Measurements from ENCODE around the gene H6PD. TPM values are rescaled to one million over a fixed set of nuclear protein-coding genes. Genes with fewer than 3 reads are reported as not detected.

The H6PD gene
- total and polyA plus RNA-seq, 2 donors (not counting 3 experiments of a cell fraction or from before 2014, with no cell fraction given), result 24.5 to 29.0 TPM

DNA sequence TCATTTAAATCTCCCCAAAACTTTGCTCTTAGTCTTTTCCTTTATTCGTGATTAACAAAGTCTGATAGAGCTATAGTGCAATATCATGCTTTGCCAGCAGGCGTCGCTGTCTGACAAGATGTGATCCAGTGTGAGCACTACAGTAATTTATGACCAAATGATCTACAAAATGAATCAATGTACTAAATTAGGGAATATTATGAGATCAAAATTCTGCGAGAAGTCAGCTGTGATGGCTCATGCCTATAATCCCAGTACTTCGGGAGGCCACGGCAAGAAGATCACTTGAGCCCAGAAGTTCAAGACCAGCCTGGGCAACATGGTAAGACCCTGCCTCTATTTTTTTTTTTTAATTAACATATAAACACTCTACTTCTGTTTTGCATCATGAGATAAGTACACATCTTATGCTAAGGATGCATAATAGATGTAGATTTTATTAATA, 54.5 kb downstream of the H6PD start:
- Histone ChIP-seq H3K27ac (ENCODE audit: insufficient read depth, low read depth, low read length) (no peak overlapping the region), H3K9me3 (replicated peaks; ENCODE audit: control insufficient read depth, insufficient read depth, low read length) (no peaks in the 10 kb centered on the region), H3K4me1 (ENCODE audit: control insufficient read depth, extremely low read depth, insufficient read depth, low read length) (peaks cover 10% of the 10 kb centered on the region), H3K36me3 (ENCODE audit: control insufficient read depth in 2 of 2, extremely low read depth in 1 of 2, insufficient read depth in 2 of 2, low read length in 2 of 2) (no peaks in the 10 kb centered on the region), H3K79me2 (ENCODE audit: control insufficient read depth, insufficient read depth, low read length) (peaks cover 6% of the 10 kb centered on the region), H4K20me1 (replicated peaks; ENCODE audit: control insufficient read depth, extremely low read depth, insufficient read depth, low read length) (no peaks in the 10 kb centered on the region), H3K9ac (replicated peaks; ENCODE audit: extremely low read depth, insufficient read depth, low read length) (no peak overlapping the region), H3K4me3 (replicated peaks in 1 of 3; ENCODE audit: insufficient read depth in 1 of 3, low read depth in 1 of 3, low read length in 3 of 3) (no peak overlapping the region), H3K9me1 (replicated peaks; ENCODE audit: control insufficient read depth, extremely low read depth, insufficient read depth, low read length) (no peaks in the 10 kb centered on the region), H3K4me2 (ENCODE audit: insufficient read depth, low read length) (no peak overlapping the region), H2AFZ (ENCODE audit: low read depth, low read length) (no peak overlapping the region), H3K27me3 (ENCODE audit: control insufficient read depth in 2 of 2, insufficient read depth in 2 of 2, low read length in 2 of 2) (no peaks in the 10 kb centered on the region)
- ChIA-PET CTCF (interaction anchor here (0.6 to 6.2 kb wide), 48 partner anchors 8 to 327 kb away, joined by 3 to 317 read pairs (median 4); partner anchors contain the start of gene TMEM201), POLR2A (interaction anchor here (0.6 kb wide), 1 partner anchor 111 kb away, joined by 3 read pairs; no protein-coding TSS in a partner anchor)
- BruUV-seq (replicated peaks), result no TSS peak
- no peak for TF ChIP-seq EZH2 (IDR thresholded peaks at IDR 0.05; ENCODE audit: borderline replicate concordance, low read depth, low read length, severe bottlenecking)
- no peak for TF ChIP-seq POLR2AphosphoS5 (IDR thresholded peaks at IDR 0.05; ENCODE audit: insufficient read depth, low read depth, low read length)
- TF ChIP-seq JUN (IDR thresholded peaks at IDR 0.05; ENCODE audit: borderline replicate concordance, insufficient read depth, insufficient read length, low read depth), result no peak
- TF ChIP-seq, protein P1, sequence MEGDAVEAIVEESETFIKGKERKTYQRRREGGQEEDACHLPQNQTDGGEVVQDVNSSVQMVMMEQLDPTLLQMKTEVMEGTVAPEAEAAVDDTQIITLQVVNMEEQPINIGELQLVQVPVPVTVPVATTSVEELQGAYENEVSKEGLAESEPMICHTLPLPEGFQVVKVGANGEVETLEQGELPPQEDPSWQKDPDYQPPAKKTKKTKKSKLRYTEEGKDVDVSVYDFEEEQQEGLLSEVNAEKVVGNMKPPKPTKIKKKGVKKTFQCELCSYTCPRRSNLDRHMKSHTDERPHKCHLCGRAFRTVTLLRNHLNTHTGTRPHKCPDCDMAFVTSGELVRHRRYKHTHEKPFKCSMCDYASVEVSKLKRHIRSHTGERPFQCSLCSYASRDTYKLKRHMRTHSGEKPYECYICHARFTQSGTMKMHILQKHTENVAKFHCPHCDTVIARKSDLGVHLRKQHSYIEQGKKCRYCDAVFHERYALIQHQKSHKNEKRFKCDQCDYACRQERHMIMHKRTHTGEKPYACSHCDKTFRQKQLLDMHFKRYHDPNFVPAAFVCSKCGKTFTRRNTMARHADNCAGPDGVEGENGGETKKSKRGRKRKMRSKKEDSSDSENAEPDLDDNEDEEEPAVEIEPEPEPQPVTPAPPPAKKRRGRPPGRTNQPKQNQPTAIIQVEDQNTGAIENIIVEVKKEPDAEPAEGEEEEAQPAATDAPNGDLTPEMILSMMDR (IDR thresholded peaks at IDR 0.05; ENCODE audit: extremely low read depth in 1 of 2, insufficient read depth in 1 of 2, low read depth in 1 of 2, low read length in 2 of 2), result peak; percentile 72 to 84
- TF ChIP-seq MYC (IDR thresholded peaks at IDR 0.05; ENCODE audit: low read depth, low read length), result no peak
- dilution Hi-C loops (cut with MboI; ENCODE audit: extremely low pct_ligation_motif_present, low sequenced_read_pairs) (no loop called here), intact Hi-C loops (cut with micrococcal nuclease) (loop anchor here (1.0 to 2.0 kb wide), 4 partner anchors 22 to 284 kb away; no protein-coding TSS in a partner anchor)
- peak; percentile 77 for FAIRE-seq
- peak; percentile 83 for DNase-seq (ENCODE audit: low read depth, low spot score)
